Activated T-cell treated with anti-CD3 and anti-CD28 coated beads for 1 hour (primary cell): ENCODE measurements around the gene BCLAF3.

ENCODE experiments used
- DNase-seq: peaks from one replicate; pipeline ENCODE4 v3.0.0-alpha.2; 2020; ENCODE audit warnings: low read depth

BCLAF3 gene

GRCh38 chrX:19990556-19991349, at the start of gene BCLAF3:
BCLAF3 (minus strand) TSS chrX:19991061; CDS start chrX:19970264, 20,797 bp downstream.
- DNase-seq: peak; percentile 83

- DNase-seq: no peak
These were observed 48.1 kb upstream of the BCLAF3 start for GRCh38 chrX:20038966-20039365.

- no peak for DNase-seq
These were observed 46.3 kb upstream of the BCLAF3 start for GRCh38 chrX:20037186-20037585.

- no peak for DNase-seq
These were observed 41.3 kb upstream of the BCLAF3 start for GRCh38 chrX:20032201-20032600.

GRCh38 chrX:20029728-20030127, 38.9 kb upstream of the BCLAF3 start:
- no peak for DNase-seq

GRCh38 chrX:20028588-20028987, 37.7 kb upstream of the BCLAF3 start:
- DNase-seq: no peak

- DNase-seq: no peak
These were observed 35.4 kb upstream of the BCLAF3 start for GRCh38 chrX:20026278-20026677.

- DNase-seq: no peak
These were observed 29.0 kb upstream of the BCLAF3 start for GRCh38 chrX:20019672-20020365.

- DNase-seq: no peak
These were observed 25.7 kb upstream of the BCLAF3 start for GRCh38 chrX:20016616-20016945.

GRCh38 chrX:20015945-20016615, 25.2 kb upstream of the BCLAF3 start:
- no peak for DNase-seq

- DNase-seq: no peak
These were observed 24.6 kb upstream of the BCLAF3 start for GRCh38 chrX:20015422-20015821.

GRCh38 chrX:20011608-20012007, 20.7 kb upstream of the BCLAF3 start:
- DNase-seq: no peak

- DNase-seq: no peak
These were observed 17.2 kb upstream of the BCLAF3 start for GRCh38 chrX:20007962-20008622.

- DNase-seq: no peak
These were observed 15.0 kb upstream of the BCLAF3 start for GRCh38 chrX:20005883-20006282.

GRCh38 chrX:20001588-20001987, 10.7 kb upstream of the BCLAF3 start:
- no peak for DNase-seq

GRCh38 chrX:19991350-19991718, 473 bp upstream of the BCLAF3 start:
- DNase-seq: no peak

GRCh38 chrX:19990151-19990555, 708 bp downstream of the BCLAF3 start:
- DNase-seq: peak; percentile 4

- DNase-seq: no peak
These were observed 3.0 kb downstream of the BCLAF3 start for GRCh38 chrX:19987856-19988255.

GRCh38 chrX:19986531-19986930, 4.3 kb downstream of the BCLAF3 start:
- DNase-seq: no peak

- no peak for DNase-seq
These were observed 8.9 kb downstream of the BCLAF3 start for GRCh38 chrX:19981947-19982346.

GRCh38 chrX:19975845-19976244, 15.0 kb downstream of the BCLAF3 start:
- no peak for DNase-seq

GRCh38 chrX:19972984-19973383, 17.9 kb downstream of the BCLAF3 start:
- DNase-seq: no peak

- no peak for DNase-seq
These were observed 22.6 kb downstream of the BCLAF3 start for GRCh38 chrX:19968276-19968675.
